GM12864 (cell line): ENCODE measurements around the gene PEX10.

ENCODE experiments used
- DNase-seq: peaks from one replicate; pipeline ENCODE4 v3.0.0-alpha.2; 2011; ENCODE audit warnings: low read depth
- H3K4me3 ChIP-seq: 2 replicates; pipeline ENCODE4 v1.5.1; 2011; ENCODE audit warnings: mild to moderate bottlenecking, low read depth, low read length, control low read depth
- TF ChIP-seq, protein P1 (sequence below): IDR thresholded peaks from 2 replicates; pipeline ENCODE4 v1.5.1; 2011; ENCODE audit warnings: low read depth, mild to moderate bottlenecking, moderate library complexity, low read length, control low read depth, inconsistent platforms; ENCODE audit errors: missing control alignments

PEX10 gene

GRCh38 chr1:2448098-2448445, 35.7 kb upstream of the PEX10 start:
- TF ChIP-seq, protein P1, sequence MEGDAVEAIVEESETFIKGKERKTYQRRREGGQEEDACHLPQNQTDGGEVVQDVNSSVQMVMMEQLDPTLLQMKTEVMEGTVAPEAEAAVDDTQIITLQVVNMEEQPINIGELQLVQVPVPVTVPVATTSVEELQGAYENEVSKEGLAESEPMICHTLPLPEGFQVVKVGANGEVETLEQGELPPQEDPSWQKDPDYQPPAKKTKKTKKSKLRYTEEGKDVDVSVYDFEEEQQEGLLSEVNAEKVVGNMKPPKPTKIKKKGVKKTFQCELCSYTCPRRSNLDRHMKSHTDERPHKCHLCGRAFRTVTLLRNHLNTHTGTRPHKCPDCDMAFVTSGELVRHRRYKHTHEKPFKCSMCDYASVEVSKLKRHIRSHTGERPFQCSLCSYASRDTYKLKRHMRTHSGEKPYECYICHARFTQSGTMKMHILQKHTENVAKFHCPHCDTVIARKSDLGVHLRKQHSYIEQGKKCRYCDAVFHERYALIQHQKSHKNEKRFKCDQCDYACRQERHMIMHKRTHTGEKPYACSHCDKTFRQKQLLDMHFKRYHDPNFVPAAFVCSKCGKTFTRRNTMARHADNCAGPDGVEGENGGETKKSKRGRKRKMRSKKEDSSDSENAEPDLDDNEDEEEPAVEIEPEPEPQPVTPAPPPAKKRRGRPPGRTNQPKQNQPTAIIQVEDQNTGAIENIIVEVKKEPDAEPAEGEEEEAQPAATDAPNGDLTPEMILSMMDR: no peak
- no peak for DNase-seq
- H3K4me3 ChIP-seq: no peak overlapping the region

GRCh38 chr1:2447276-2448097, 35.1 kb upstream of the PEX10 start:
- DNase-seq: no peak
- no peak overlapping the region for H3K4me3 ChIP-seq
- TF ChIP-seq, protein P1: no peak

GRCh38 chr1:2446861-2447260, 34.5 kb upstream of the PEX10 start:
- no peak for DNase-seq
- TF ChIP-seq, protein P1: no peak
- no peak overlapping the region for H3K4me3 ChIP-seq

DNA sequence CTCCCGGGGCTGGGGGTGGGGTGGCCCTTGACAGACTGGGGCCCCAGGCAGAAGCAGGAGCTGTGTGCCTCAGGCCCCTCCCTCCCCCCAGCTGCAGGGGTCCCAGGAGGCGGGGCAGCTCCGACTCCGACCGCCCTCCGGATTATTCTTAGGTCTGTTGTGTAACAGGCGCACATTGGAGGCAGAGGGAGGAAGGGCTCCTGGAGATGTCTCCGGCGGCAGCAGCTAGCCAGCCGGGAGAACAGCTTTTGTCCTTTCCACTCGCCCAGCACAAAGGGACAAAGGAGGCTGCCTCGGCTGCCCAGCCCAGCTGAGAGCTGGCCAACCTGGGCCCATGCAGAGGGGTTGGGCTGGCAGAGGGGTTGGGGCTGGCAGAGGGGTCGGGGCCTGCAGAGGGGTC, 34.0 kb upstream of the PEX10 start:
- no peak overlapping the region for H3K4me3 ChIP-seq
- no peak for DNase-seq
- TF ChIP-seq, protein P1: no peak

- TF ChIP-seq, protein P1: no peak
- H3K4me3 ChIP-seq: no peak overlapping the region
- no peak for DNase-seq
These were observed 33.5 kb upstream of the PEX10 start for GRCh38 chr1:2445823-2446215.

GRCh38 chr1:2445162-2445822, 32.9 kb upstream of the PEX10 start:
- TF ChIP-seq, protein P1: no peak
- no peak overlapping the region for H3K4me3 ChIP-seq
- no peak for DNase-seq
